Body of pancreas (tissue), 4 donors: ENCODE data around the gene EYA3.

ENCODE experiments used
- POLR2A ChIP-seq, 3 donors: fragments of 450-650 bp; IDR thresholded peaks; one replicate each; pipeline ENCODE4 v1.6.1; 2016; ENCODE audit warnings: antibody characterized with exemption in 3 of 3, mild to moderate bottlenecking in 2 of 3
- TF ChIP-seq, protein P1 (sequence below), 7 experiments: fragments of 450-650 bp in 4 of 7; fragments of 200-600 bp in 3 of 7; sonication (generic) in 3 of 7; IDR thresholded peaks; one replicate each; pipeline ENCODE4 v1.5.1; 2016 to 2019; ENCODE audit warnings: antibody characterized with exemption in 7 of 7

DNA sequence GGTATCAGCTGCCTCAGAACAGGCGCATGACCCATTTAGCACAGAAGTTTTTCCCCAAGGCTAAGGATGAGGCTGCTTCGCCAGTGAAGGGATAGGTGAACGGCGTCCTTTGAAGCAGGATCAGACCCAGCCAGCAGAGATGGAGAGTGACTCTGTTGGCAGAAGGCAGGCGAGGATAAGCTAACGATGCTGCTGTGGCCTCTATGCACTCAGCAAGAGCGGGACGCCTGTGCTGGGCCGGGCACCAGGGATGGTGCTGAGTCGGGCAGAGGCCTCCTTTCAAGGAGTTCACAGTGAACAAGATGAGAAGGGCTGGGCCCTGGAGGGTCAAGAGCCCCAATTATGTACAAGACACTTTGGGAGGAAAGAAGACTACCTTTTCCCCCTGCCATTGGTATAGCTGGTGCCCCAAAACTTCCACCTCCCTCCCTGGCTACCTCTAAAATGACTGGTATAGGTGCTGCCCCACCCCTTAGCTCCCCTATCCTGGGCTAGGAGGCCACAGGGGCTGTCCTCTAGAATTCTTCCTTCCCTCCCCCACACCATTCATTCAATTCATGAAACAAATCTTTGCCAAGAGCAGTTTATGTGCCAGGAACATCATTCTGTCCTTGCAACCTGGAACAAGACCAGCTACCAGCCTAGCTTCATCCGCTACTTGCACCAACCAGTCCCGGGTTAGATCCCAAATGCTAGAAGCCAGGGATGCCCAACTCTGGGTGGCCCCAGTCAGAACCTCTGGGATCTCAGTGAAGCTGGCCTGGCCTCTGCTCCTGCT, 121.1 kb downstream of the EYA3 start:
- TF ChIP-seq, protein P1, sequence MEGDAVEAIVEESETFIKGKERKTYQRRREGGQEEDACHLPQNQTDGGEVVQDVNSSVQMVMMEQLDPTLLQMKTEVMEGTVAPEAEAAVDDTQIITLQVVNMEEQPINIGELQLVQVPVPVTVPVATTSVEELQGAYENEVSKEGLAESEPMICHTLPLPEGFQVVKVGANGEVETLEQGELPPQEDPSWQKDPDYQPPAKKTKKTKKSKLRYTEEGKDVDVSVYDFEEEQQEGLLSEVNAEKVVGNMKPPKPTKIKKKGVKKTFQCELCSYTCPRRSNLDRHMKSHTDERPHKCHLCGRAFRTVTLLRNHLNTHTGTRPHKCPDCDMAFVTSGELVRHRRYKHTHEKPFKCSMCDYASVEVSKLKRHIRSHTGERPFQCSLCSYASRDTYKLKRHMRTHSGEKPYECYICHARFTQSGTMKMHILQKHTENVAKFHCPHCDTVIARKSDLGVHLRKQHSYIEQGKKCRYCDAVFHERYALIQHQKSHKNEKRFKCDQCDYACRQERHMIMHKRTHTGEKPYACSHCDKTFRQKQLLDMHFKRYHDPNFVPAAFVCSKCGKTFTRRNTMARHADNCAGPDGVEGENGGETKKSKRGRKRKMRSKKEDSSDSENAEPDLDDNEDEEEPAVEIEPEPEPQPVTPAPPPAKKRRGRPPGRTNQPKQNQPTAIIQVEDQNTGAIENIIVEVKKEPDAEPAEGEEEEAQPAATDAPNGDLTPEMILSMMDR (IDR thresholded peaks at IDR 0.05) = no peak
- no peak for TF ChIP-seq POLR2A (IDR thresholded peaks at IDR 0.05)
